Heart right ventricle (tissue), 16 donors: Measurements from ENCODE around the gene RAB8B. TPM values are rescaled to one million over a fixed set of nuclear protein-coding genes. Genes with fewer than 3 reads are reported as not detected.

Experiments
- ATAC-seq, 8 donors: fragments of 200-7000 bp; cut with Tn5 transposase; one replicate each; pipeline ENCODE4 v1.9.1; 2020; ENCODE audit warnings: mild to moderate bottlenecking in 8 of 8, moderate library complexity in 8 of 8, moderate number of reproducible peaks in 1 of 8
- DNase-seq, 2 donors: peaks; one replicate each; pipeline ENCODE4 v3.0.0-alpha.2; 2020
- H3K27ac ChIP-seq, 10 donors: fragments of 200-600 bp; sonication (generic) in 2 of 10; one replicate each; pipeline versions ENCODE4 v1.5.0 to v1.8.0; 2020 to 2022; ENCODE audit warnings: mild to moderate bottlenecking in 3 of 10
- H3K27me3 ChIP-seq, 7 donors: fragments of 200-600 bp; one replicate each; pipeline ENCODE4 v1.8.0; 2021 to 2022; ENCODE audit warnings: mild to moderate bottlenecking in 2 of 7
- H3K36me3 ChIP-seq, 9 donors: fragments of 200-600 bp; sonication (generic) in 1 of 9; one replicate each; pipeline versions ENCODE4 v1.5.0 to v1.8.0; 2020 to 2022; ENCODE audit warnings: mild to moderate bottlenecking in 2 of 9
- H3K4me1 ChIP-seq, 9 donors: fragments of 200-600 bp; sonication (generic) in 1 of 9; one replicate each; pipeline versions ENCODE4 v1.5.0 to v1.8.0; 2020 to 2022; ENCODE audit warnings: mild to moderate bottlenecking in 4 of 9
- H3K4me3 ChIP-seq, 10 donors: fragments of 200-600 bp; sonication (generic) in 2 of 10; one replicate each; pipeline versions ENCODE4 v1.5.0 to v1.8.0; 2020 to 2022; ENCODE audit warnings: mild to moderate bottlenecking in 7 of 10, moderate library complexity in 2 of 10
- H3K9me3 ChIP-seq, 11 donors: fragments of 200-600 bp in 10 of 11; sonication (generic) in 2 of 11; one replicate each; pipeline versions ENCODE4 v1.5.0 to v1.8.0; 2013 to 2022; ENCODE audit warnings: mild to moderate bottlenecking in 2 of 11, control low read depth in 1 of 11, moderate library complexity in 1 of 11
- CTCF ChIP-seq, 9 donors: fragments of 200-600 bp; sonication (generic) in 2 of 9; IDR thresholded peaks; one replicate each; pipeline versions ENCODE4 v1.5.0 to v1.8.0; 2021 to 2022; ENCODE audit warnings: antibody characterized with exemption in 9 of 9, mild to moderate bottlenecking in 5 of 9, moderate library complexity in 1 of 9
- WGBS, 2 donors: extraction: QIAGEN DNeasy Blood & Tissue Kit; methylation state at CpG; one replicate each; pipeline ENCODE4 v1.1.7; 2013; ENCODE audit warnings: inconsistent platforms in 1 of 2; 5-methylcytosine and 5-hydroxymethylcytosine counted together
- intact Hi-C, 10 donors: fragments of 100-400 bp; cut with DNase I; formaldehyde crosslinking; loops; one replicate each; pipeline versions ENCODE4 v1.11.1 to v1.14.2; 2022
- polyA plus RNA-seq, 2 donors: library from polyadenylated mRNA; stranded (reverse); fragments of 200-250 nt; gene quantifications; one replicate each; pipeline ENCODE4 v1.2.3, GENCODE V29; 2013
- total RNA-seq, 10 donors: library from RNA; stranded (reverse); fragmentation: NEBNext Ultra II Directional in 3 of 10; extraction: Animal tissue kit (Norgen Biotek cat#: 25700) in 3 of 10; gene quantifications; one replicate each; pipeline versions ENCODE4 v1.2.1 to v1.2.4, GENCODE V29; 2021 to 2023
- donor health status: Arrhythmogenic right ventricular cardiomyopathy.
- donor health status: ischemic (EF 13 %, LVEDD 7.1; RV severe dilation, severe dysfunction).
- donor health status: healthy with polysubstance abuse.
- donor health status: DM: no; HTN: yes; CAD: no.
- donor health status: DM: no; HTN: no; CAD: no.
- donor health status: ischemic (EF 25% LVEDD 6.9; RV normal size, moderate dysfunction).
- donor health status: ischemic (EF 25% LVEDD 5.7; RV mildly dilated, moderate dysfunction).
- donor health status: healthy.
- donor health status: DM: yes; HTN: yes; CAD: no.
- donor health status: Ischemic cardiomyopathy.
- donor health status: ischemic (EF 35%, LVEDD 5.7; RV mildly dilated, moderate dysfunction).
- donor health status: nonischemic (EF 11% LVEDD 7.7; RV severe dilation, severe dysfunction).
- donor health status: DM: yes; HTN: yes; CAD: no.
- donor health status: PGD.
- donor health status: ischemic (EF 29% LVEDD 5.4; RV normal size, mild dysfunction).
- donor health status: nonischemic (EF 23%, LVEDD 6.1; RV moderate dilation, normal function).

Gene RAB8B
- total and polyA plus RNA-seq, 12 donors, result 4.4 to 27.7 (median 6.9) TPM

- H3K9me3 ChIP-seq, result no peaks in the 10 kb centered on the region
- no peak overlapping the region for H3K27ac ChIP-seq
- no peak for TF ChIP-seq CTCF (IDR thresholded peaks at IDR 0.05)
- H3K27me3 ChIP-seq, result no peaks in the 10 kb centered on the region
- peaks cover 0 to 58% (median 7%) of the 10 kb centered on the region in 9 donors for H3K36me3 ChIP-seq
- WGBS, 2 donors, result 78 to 79% methylated on average over 1 of the region's 1 CpG
- H3K4me1 ChIP-seq, result peaks cover 0 to 36% (median 6%) of the 10 kb centered on the region in 9 donors
- ATAC-seq (no peak), DNase-seq (no peak)
- H3K4me3 ChIP-seq, result no peak overlapping the region
- intact Hi-C loops, result loop anchor here in 8 of 10 donors (1.0 to 2.0 kb wide), 4 partner anchors 112 to 116 kb away; no protein-coding TSS in a partner anchor
These were observed 98.9 kb downstream of the RAB8B start for GRCh38 chr15:63288342-63288741.

- Histone ChIP-seq H3K27ac (no peak overlapping the region), H3K36me3 (peaks cover 0 to 53% (median 7%) of the 10 kb centered on the region in 9 donors), H3K27me3 (no peaks in the 10 kb centered on the region), H3K4me3 (no peak overlapping the region), H3K9me3 (no peaks in the 10 kb centered on the region), H3K4me1 (peaks cover 0 to 33% (median 6%) of the 10 kb centered on the region in 9 donors)
- ATAC-seq, result peak in 5 of 8 donors; percentile 42 to 76 (median 45)
- no peak for DNase-seq
- peak; percentile 40 to 90 (median 68) for TF ChIP-seq CTCF (IDR thresholded peaks at IDR 0.05)
- WGBS, 2 donors, result 4 to 7% methylated on average over 4 of the region's 4 CpGs
- intact Hi-C loops, result loop anchor here in 8 of 10 donors (1.0 to 2.0 kb wide), 4 partner anchors 112 to 116 kb away; no protein-coding TSS in a partner anchor
These were observed 99.5 kb downstream of the RAB8B start for GRCh38 chr15:63288778-63289378.

GRCh38 chr15:63291507-63291906, 102.1 kb downstream of the RAB8B start:
- Histone ChIP-seq H3K36me3 (peaks cover 0 to 38% (median 0%) of the 10 kb centered on the region in 9 donors), H3K4me1 (peaks cover 0 to 33% (median 7%) of the 10 kb centered on the region in 9 donors), H3K27ac (peak overlapping the region in 5 of 10 donors; percentile 6 to 64 (median 19)), H3K9me3 (no peaks in the 10 kb centered on the region), H3K4me3 (no peak overlapping the region), H3K27me3 (no peaks in the 10 kb centered on the region)
- TF ChIP-seq CTCF (IDR thresholded peaks at IDR 0.05), result no peak
- intact Hi-C loops, result loop anchor here in 1 of 10 donors (2.0 kb wide), 1 partner anchor 109 kb away; no protein-coding TSS in a partner anchor
- DNase-seq, result no peak
- peak in 4 of 8 donors; percentile 12 to 45 (median 20) for ATAC-seq

DNA sequence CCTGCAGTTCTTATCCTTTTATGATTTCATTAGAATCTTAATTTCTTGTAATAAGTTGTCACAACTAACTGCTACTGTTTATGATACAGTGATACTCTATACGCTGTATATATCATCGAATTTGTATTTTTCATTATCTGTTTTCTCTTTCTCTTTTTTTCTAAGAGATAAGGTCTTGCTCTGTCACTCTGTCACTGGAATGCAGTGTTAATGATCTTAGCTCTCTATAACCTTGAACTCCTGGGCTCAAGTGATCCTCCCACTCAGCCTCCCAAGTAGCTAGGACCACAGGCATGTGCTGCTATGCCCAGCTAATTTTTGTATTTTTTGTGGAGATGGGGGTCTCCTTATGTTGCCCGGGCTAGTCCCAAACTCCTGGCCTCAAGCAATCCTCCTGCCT, 102.8 kb downstream of the RAB8B start:
- ATAC-seq, result no peak
- DNase-seq, result no peak
- no peaks in the 10 kb centered on the region for H3K27me3 ChIP-seq
- no peak for TF ChIP-seq CTCF (IDR thresholded peaks at IDR 0.05)
- no peaks in the 10 kb centered on the region for H3K9me3 ChIP-seq
- peaks cover 0 to 38% (median 0%) of the 10 kb centered on the region in 9 donors for H3K36me3 ChIP-seq
- peak overlapping the region in 2 of 10 donors; percentile 19 to 64 for H3K27ac ChIP-seq
- WGBS, 2 donors, result 95 to 96% methylated on average over 3 of the region's 3 CpGs
- H3K4me1 ChIP-seq, result peaks cover 0 to 33% (median 7%) of the 10 kb centered on the region in 9 donors
- intact Hi-C loops, result loop anchor here in 1 of 10 donors (2.0 kb wide), 1 partner anchor 109 kb away; no protein-coding TSS in a partner anchor
- H3K4me3 ChIP-seq, result no peak overlapping the region
